SH-SY5Y (cell line): Measurements from ENCODE around the gene PRODH.

ENCODE experiments used
- GATA2 ChIP-seq: IDR thresholded peaks from 2 replicates; pipeline ENCODE4 v1.6.1; 2011; ENCODE audit warnings: mild to moderate bottlenecking, low read depth, low read length
- GATA3 ChIP-seq: IDR thresholded peaks from 2 replicates; pipeline ENCODE4 v1.6.1; 2011; ENCODE audit warnings: low read depth, mild to moderate bottlenecking, low read length, moderate library complexity

GRCh38 chr22:18984564-18984963 lies 48.5 kb upstream of the PRODH start:
- no peak for TF ChIP-seq GATA3
- no peak for TF ChIP-seq GATA2
